ENCODE results near the gene TICAM1.
"Not testable (repeated sequence)": the region's sequence is repeated elsewhere in the genome, so short reads cannot be mapped to it uniquely, and the experiment has no call there.

The TICAM1 gene

GRCh38 chr19:4816202-4816949, 15.1 kb downstream of the TICAM1 start:
- H3K36me3 ChIP-seq (ENCODE audit: insufficient read depth, low read length): peaks cover 21% of the 10 kb centered on the region
- peaks cover 17% of the 10 kb centered on the region for H3K4me1 ChIP-seq (ENCODE audit: insufficient read depth, low read length)
- H3K4me3 ChIP-seq (ENCODE audit: low read depth in 1 of 2, low read length in 2 of 2): peak overlapping the region in 1 of 2 donors; percentile 56
- H3K27ac ChIP-seq (ENCODE audit: low read depth, low read length): peak overlapping the region; percentile 23
- H3K9me3 ChIP-seq (ENCODE audit: low read length): no peaks in the 10 kb centered on the region
- no peak overlapping the region for H3K9ac ChIP-seq (ENCODE audit: low read length)
- H3K27me3 ChIP-seq (ENCODE audit: control insufficient read depth in 1 of 2, insufficient read depth in 2 of 2, low read length in 2 of 2): no peaks in the 10 kb centered on the region

- Histone ChIP-seq H3K4me1 (ENCODE audit: insufficient read depth, low read length) (peaks cover 17% of the 10 kb centered on the region), H3K9ac (ENCODE audit: low read length) (no peak overlapping the region), H3K36me3 (ENCODE audit: insufficient read depth, low read length) (peaks cover 21% of the 10 kb centered on the region), H3K4me3 (ENCODE audit: low read depth in 1 of 2, low read length in 2 of 2) (peak overlapping the region in 1 of 2 donors; percentile 56), H3K27ac (ENCODE audit: low read depth, low read length) (peak overlapping the region; percentile 23), H3K27me3 (ENCODE audit: control insufficient read depth in 1 of 2, insufficient read depth in 2 of 2, low read length in 2 of 2) (no peaks in the 10 kb centered on the region), H3K9me3 (ENCODE audit: low read length) (no peaks in the 10 kb centered on the region)
Observed at GRCh38 chr19:4815426-4816201, 15.9 kb downstream of the TICAM1 start.

DNA sequence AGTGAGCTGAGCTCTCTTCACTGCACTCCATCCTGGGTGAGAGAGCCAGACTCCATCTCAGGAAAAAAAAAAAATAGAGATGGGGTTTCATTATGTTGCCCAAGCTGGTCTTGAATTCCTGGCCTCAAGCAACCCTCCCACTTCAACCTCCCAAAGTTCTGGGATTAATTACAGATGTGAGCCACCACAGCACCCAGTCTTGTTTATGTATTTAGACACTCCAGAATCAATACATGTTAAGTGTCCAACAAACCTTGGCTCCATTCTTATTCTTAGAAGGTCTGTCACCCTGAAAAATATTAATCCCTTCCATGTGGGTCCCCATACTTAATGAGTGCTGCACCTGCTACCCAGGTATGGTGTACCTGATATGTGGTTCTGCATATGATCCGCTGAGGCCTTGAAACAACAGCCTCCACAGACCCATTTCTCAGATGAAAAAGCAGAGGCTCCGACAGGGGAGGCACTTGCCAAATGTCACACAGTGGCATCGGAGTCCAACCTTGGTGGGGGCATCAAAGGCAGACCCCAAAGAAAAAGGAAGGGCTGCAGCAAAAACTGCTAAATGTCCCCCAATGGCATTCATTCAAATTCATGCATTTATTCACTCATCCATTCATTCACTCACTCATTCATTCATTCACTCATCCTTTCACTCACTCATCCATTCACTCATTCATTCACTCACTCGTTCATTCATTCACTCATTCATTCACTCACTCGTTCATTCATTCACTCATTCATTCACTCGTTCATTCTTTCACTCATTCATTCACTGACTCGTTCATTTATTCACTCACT, 16.7 kb downstream of the TICAM1 start:
- Histone ChIP-seq H3K4me1 (ENCODE audit: insufficient read depth, low read length) (peaks cover 17% of the 10 kb centered on the region), H3K36me3 (ENCODE audit: insufficient read depth, low read length) (peaks cover 21% of the 10 kb centered on the region), H3K9me3 (ENCODE audit: low read length) (no peaks in the 10 kb centered on the region), H3K27me3 (ENCODE audit: control insufficient read depth in 1 of 2, insufficient read depth in 2 of 2, low read length in 2 of 2) (no peaks in the 10 kb centered on the region), H3K27ac (ENCODE audit: low read depth, low read length) (no peak overlapping the region), H3K4me3 (ENCODE audit: low read depth in 1 of 2, low read length in 2 of 2) (peak overlapping the region in 1 of 2 donors; percentile 56), H3K9ac (ENCODE audit: low read length) (no peak overlapping the region)

DNA sequence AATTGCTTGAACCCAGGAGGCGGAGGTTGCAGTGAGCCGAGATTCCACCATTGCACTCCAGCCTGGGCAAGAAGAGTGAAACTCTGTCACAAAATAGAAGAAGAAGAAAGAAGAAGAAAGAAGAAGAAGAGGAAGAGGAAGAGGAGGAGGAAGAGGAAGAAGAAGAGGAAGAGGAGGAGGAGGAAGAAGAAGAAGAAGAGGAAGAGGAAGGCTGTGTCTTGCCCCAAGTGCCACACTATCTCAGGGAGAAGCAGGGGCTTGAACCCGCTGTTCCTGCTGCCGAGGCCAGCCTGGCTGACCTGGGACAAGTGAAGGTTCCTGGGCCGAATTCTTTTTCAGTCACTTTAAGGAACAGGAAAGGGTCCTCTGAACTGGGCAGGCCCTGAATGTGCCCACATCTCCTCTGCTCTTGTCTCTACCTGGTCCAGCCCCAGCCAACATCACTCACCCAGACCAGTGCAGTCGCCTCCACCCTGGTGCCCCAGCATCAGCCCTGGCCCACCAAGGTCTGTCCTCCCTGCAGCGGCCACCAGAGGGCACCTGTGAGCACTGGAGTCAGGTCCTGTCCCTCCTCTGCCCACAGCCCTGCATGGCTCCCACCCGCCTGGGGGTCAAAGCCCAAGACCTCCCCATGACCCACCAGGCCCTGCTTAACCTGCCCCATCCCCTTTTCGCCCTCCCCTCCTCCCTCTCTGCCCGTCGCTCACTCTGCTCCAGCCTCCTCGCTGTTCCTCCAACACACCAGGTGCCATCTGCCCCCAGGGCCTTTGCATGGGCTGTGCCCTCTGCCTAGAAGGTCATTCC, 20.0 kb downstream of the TICAM1 start:
- Histone ChIP-seq H3K4me3 (ENCODE audit: low read depth in 1 of 2, low read length in 2 of 2) (no peak overlapping the region), H3K9me3 (ENCODE audit: low read length) (no peaks in the 10 kb centered on the region), H3K27me3 (ENCODE audit: control insufficient read depth in 1 of 2, insufficient read depth in 2 of 2, low read length in 2 of 2) (no peaks in the 10 kb centered on the region), H3K4me1 (ENCODE audit: insufficient read depth, low read length) (peaks cover 17% of the 10 kb centered on the region), H3K36me3 (ENCODE audit: insufficient read depth, low read length) (peaks cover 2% of the 10 kb centered on the region), H3K27ac (ENCODE audit: low read depth, low read length) (no peak overlapping the region), H3K9ac (ENCODE audit: low read length) (no peak overlapping the region)

GRCh38 chr19:4807188-4807587, 24.3 kb downstream of the TICAM1 start:
- no peaks in the 10 kb centered on the region for H3K27me3 ChIP-seq (ENCODE audit: control insufficient read depth in 1 of 2, insufficient read depth in 2 of 2, low read length in 2 of 2)
- H3K9ac ChIP-seq (ENCODE audit: low read length): no peak overlapping the region
- H3K4me3 ChIP-seq (ENCODE audit: low read depth in 1 of 2, low read length in 2 of 2): no peak overlapping the region
- H3K4me1 ChIP-seq (ENCODE audit: insufficient read depth, low read length): no peaks in the 10 kb centered on the region
- no peaks in the 10 kb centered on the region for H3K36me3 ChIP-seq (ENCODE audit: insufficient read depth, low read length)
- no peak overlapping the region for H3K27ac ChIP-seq (ENCODE audit: low read depth, low read length)
- H3K9me3 ChIP-seq (ENCODE audit: low read length): no peaks in the 10 kb centered on the region

- Histone ChIP-seq H3K27me3 (ENCODE audit: control insufficient read depth in 1 of 2, insufficient read depth in 2 of 2, low read length in 2 of 2) (no peaks in the 10 kb centered on the region), H3K9me3 (ENCODE audit: low read length) (no peaks in the 10 kb centered on the region), H3K4me3 (ENCODE audit: low read depth in 1 of 2, low read length in 2 of 2) (no peak overlapping the region), H3K36me3 (ENCODE audit: insufficient read depth, low read length) (no peaks in the 10 kb centered on the region), H3K27ac (ENCODE audit: low read depth, low read length) (no peak overlapping the region), H3K9ac (ENCODE audit: low read length) (no peak overlapping the region), H3K4me1 (ENCODE audit: insufficient read depth, low read length) (no peaks in the 10 kb centered on the region)
Observed at GRCh38 chr19:4806384-4806783, 25.1 kb downstream of the TICAM1 start.

DNA sequence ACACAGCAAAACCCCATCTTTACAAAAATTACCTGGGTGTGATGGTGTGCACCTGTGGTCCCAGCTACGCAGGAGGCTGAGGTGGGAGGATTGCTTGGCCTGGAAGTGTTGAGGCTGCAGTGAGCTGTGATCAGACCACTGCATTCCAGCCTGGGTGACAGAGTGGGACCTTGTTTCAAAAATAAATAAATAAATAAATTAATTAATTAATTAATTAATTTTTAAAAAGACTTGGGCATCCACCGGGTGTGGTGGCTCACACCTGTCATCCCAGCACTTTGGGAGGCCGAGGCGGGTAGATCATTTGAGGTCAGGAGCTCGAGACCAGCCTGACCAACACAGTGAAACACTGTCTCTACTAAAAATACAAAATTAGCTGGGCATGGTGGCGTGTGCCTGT, 26.4 kb downstream of the TICAM1 start:
- not testable (repeated sequence) for H3K27ac ChIP-seq (ENCODE audit: low read depth, low read length); H3K9ac ChIP-seq (ENCODE audit: low read length); H3K27me3 ChIP-seq (ENCODE audit: control insufficient read depth in 1 of 2, insufficient read depth in 2 of 2, low read length in 2 of 2)

DNA sequence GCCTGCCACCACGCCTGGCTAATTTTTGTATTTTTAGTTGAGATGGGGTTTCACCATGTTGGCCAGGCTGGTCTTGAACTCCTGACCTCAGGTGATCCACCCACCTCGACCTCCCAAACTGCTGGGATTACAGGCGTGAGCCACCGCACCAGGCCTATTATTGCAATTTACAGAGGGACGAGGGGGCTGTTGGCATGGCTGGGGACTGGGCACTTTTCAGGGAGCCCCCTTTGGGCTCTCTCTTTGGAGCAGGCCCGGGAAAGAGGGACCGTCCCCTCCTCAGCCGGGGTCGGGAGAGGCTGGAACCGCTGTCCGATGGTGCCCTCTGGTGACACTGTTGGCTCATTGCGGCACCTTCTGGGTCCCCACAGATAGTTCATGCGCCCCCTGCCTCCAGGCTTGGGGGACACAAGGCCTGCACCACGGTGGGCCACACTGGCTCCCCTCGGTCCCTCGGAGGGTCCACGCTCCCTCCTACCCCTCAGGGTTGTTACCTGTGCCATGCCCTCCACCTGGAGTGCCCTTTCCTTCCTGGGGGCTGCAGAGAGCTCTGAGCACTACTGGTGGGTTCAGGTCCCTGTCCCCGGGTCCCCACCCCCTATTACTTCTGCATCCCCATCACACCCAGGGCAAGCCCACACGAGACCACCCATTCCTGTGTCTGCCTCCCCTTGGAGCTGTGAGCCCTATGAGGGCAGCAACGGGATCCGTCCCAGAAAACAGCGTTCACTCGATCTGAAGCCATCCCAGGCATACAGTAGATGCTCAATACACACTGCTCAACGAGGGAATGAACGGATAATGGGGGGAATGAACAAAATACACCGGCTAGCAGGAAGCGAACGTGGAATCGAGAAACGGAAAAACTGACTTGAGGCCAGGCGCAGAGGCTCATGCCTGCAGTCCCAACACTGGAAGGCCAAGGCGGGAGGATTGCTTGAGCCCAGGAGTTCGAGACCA, 27.5 kb downstream of the TICAM1 start:
- H3K27me3 ChIP-seq (ENCODE audit: control insufficient read depth in 1 of 2, insufficient read depth in 2 of 2, low read length in 2 of 2): no peaks in the 10 kb centered on the region
- no peak overlapping the region for H3K27ac ChIP-seq (ENCODE audit: low read depth, low read length)
- H3K9ac ChIP-seq (ENCODE audit: low read length): no peak overlapping the region
- no peak overlapping the region for H3K4me3 ChIP-seq (ENCODE audit: low read depth in 1 of 2, low read length in 2 of 2)
- H3K36me3 ChIP-seq (ENCODE audit: insufficient read depth, low read length): no peaks in the 10 kb centered on the region
- no peaks in the 10 kb centered on the region for H3K9me3 ChIP-seq (ENCODE audit: low read length)
- no peaks in the 10 kb centered on the region for H3K4me1 ChIP-seq (ENCODE audit: insufficient read depth, low read length)

More for the DNA sequence above, 26.4 kb downstream of the TICAM1 start:
- H3K4me3 ChIP-seq (ENCODE audit: low read depth in 1 of 2, low read length in 2 of 2); H3K9me3 ChIP-seq (ENCODE audit: low read length); H3K36me3 ChIP-seq (ENCODE audit: insufficient read depth, low read length); H3K4me1 ChIP-seq (ENCODE audit: insufficient read depth, low read length): not testable (repeated sequence)

GRCh38 chr19:4802711-4803110, 28.8 kb downstream of the TICAM1 start:
- H3K4me1 ChIP-seq (ENCODE audit: insufficient read depth, low read length): no peaks in the 10 kb centered on the region
- H3K9ac ChIP-seq (ENCODE audit: low read length): no peak overlapping the region
- H3K9me3 ChIP-seq (ENCODE audit: low read length): no peaks in the 10 kb centered on the region
- no peak overlapping the region for H3K27ac ChIP-seq (ENCODE audit: low read depth, low read length)
- no peak overlapping the region for H3K4me3 ChIP-seq (ENCODE audit: low read depth in 1 of 2, low read length in 2 of 2)
- no peaks in the 10 kb centered on the region for H3K27me3 ChIP-seq (ENCODE audit: control insufficient read depth in 1 of 2, insufficient read depth in 2 of 2, low read length in 2 of 2)
- no peaks in the 10 kb centered on the region for H3K36me3 ChIP-seq (ENCODE audit: insufficient read depth, low read length)

DNA sequence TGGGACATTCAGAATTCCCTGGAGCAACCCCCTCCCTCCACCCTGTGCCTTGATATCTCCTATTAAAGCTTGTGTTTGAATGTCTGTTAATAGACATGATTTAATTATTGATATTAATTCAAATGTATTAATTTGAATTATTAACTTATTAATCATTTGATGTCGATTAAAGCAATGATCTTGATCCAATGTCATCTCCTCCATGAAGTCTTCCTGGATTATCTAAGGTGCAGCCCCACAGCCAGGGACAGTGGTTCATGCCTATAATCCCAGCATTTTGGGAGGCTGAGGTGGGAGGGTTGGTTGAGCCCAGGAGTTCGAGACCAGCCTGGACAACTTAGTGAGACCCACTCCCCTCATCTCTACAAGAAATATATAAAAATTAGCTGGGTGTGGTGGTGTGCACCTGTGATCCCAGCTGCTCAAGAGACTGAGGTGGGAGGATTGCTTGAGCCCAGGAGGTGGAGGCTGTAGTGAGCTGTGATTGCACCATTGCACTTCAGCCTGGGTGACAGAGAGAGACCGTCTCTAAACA, 30.4 kb downstream of the TICAM1 start:
- no peaks in the 10 kb centered on the region for H3K4me1 ChIP-seq (ENCODE audit: insufficient read depth, low read length)
- no peak overlapping the region for H3K27ac ChIP-seq (ENCODE audit: low read depth, low read length)
- no peaks in the 10 kb centered on the region for H3K9me3 ChIP-seq (ENCODE audit: low read length)
- peaks cover 11% of the 10 kb centered on the region for H3K36me3 ChIP-seq (ENCODE audit: insufficient read depth, low read length)
- H3K4me3 ChIP-seq (ENCODE audit: low read depth in 1 of 2, low read length in 2 of 2): no peak overlapping the region
- H3K27me3 ChIP-seq (ENCODE audit: control insufficient read depth in 1 of 2, insufficient read depth in 2 of 2, low read length in 2 of 2): no peaks in the 10 kb centered on the region
- no peak overlapping the region for H3K9ac ChIP-seq (ENCODE audit: low read length)

Data from muscle layer of colon (tissue), 2 donors.